Activated CD4-positive, alpha-beta T cell treated with anti-CD3 and anti-CD28 coated beads for 4 hours (primary cell): Measurements from ENCODE around the gene HOXC4.

ENCODE experiments used
- DNase-seq, 2 donors: peaks; one replicate each; pipeline ENCODE4 v3.0.0-alpha.2; 2020

The HOXC4 gene

GRCh38 chr12:54053751-54054741 is at the start of gene HOXC4:
TSS of gene HOXC4 (plus strand) at chr12:54053835. CDS start at chr12:54053923, 88 bp downstream.
- DNase-seq, result no peak

- no peak for DNase-seq
Observed at GRCh38 chr12:54004063-54004840, 49.4 kb upstream of the HOXC4 start.

- no peak for DNase-seq
Observed at GRCh38 chr12:54004841-54005530, 48.6 kb upstream of the HOXC4 start.

GRCh38 chr12:54005531-54005852 is 48.1 kb upstream of the HOXC4 start:
- no peak for DNase-seq

GRCh38 chr12:54005853-54006558 is 47.6 kb upstream of the HOXC4 start:
- DNase-seq, result peak; percentile 79 to 85

- no peak for DNase-seq
Observed at GRCh38 chr12:54006559-54007220, 46.9 kb upstream of the HOXC4 start.

GRCh38 chr12:54007538-54008259 is 45.9 kb upstream of the HOXC4 start:
- no peak for DNase-seq

- DNase-seq, result no peak
Observed at GRCh38 chr12:54008260-54008552, 45.4 kb upstream of the HOXC4 start.

- DNase-seq, result peak; percentile 37 to 39
Observed at GRCh38 chr12:54009171-54010052, 44.2 kb upstream of the HOXC4 start.

GRCh38 chr12:54010053-54010971 is 43.3 kb upstream of the HOXC4 start:
- DNase-seq, result no peak

GRCh38 chr12:54010972-54011664 is 42.5 kb upstream of the HOXC4 start:
- no peak for DNase-seq

GRCh38 chr12:54011665-54012532 is 41.7 kb upstream of the HOXC4 start:
- no peak for DNase-seq

GRCh38 chr12:54012631-54013409 is 40.8 kb upstream of the HOXC4 start:
- no peak for DNase-seq

- no peak for DNase-seq
Observed at GRCh38 chr12:54014377-54015017, 39.1 kb upstream of the HOXC4 start.

- DNase-seq, result no peak
Observed at GRCh38 chr12:54015018-54015931, 38.4 kb upstream of the HOXC4 start.
